GM10266 (cell line): ENCODE measurements around the gene ADCY5.

ENCODE experiments used
- DNase-seq: peaks from one replicate; pipeline ENCODE4 v3.0.0; 2012; ENCODE audit errors: extremely low spot score
- TF ChIP-seq, protein P1 (sequence below): IDR thresholded peaks from 2 replicates; pipeline ENCODE4 v1.5.1; 2012; ENCODE audit warnings: mild to moderate bottlenecking, low read depth; ENCODE audit not compliant: control insufficient read depth, insufficient read depth; ENCODE audit errors: missing control alignments

ADCY5 gene

DNA sequence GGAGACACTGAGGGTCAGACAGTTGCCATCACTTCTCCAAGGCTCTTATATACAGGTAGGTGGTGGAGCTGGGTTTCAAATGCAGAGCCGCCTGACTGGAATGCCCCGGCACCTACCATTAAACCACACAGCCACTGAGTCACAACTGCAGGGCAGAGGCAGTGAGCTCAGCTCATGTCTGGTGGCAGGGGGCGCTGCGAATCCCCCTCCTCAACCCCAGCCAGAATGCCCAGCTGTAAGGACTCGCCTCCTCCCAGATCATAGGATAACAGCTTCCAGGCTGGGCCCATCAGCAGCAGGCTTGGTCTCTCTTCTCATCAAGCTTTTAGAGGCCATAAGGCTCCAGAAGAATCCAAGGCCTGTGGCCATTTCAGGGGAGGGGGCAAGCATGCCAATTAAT lies 26.4 kb downstream of the ADCY5 start:
- no peak for DNase-seq
- TF ChIP-seq, protein P1, sequence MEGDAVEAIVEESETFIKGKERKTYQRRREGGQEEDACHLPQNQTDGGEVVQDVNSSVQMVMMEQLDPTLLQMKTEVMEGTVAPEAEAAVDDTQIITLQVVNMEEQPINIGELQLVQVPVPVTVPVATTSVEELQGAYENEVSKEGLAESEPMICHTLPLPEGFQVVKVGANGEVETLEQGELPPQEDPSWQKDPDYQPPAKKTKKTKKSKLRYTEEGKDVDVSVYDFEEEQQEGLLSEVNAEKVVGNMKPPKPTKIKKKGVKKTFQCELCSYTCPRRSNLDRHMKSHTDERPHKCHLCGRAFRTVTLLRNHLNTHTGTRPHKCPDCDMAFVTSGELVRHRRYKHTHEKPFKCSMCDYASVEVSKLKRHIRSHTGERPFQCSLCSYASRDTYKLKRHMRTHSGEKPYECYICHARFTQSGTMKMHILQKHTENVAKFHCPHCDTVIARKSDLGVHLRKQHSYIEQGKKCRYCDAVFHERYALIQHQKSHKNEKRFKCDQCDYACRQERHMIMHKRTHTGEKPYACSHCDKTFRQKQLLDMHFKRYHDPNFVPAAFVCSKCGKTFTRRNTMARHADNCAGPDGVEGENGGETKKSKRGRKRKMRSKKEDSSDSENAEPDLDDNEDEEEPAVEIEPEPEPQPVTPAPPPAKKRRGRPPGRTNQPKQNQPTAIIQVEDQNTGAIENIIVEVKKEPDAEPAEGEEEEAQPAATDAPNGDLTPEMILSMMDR = no peak

DNA sequence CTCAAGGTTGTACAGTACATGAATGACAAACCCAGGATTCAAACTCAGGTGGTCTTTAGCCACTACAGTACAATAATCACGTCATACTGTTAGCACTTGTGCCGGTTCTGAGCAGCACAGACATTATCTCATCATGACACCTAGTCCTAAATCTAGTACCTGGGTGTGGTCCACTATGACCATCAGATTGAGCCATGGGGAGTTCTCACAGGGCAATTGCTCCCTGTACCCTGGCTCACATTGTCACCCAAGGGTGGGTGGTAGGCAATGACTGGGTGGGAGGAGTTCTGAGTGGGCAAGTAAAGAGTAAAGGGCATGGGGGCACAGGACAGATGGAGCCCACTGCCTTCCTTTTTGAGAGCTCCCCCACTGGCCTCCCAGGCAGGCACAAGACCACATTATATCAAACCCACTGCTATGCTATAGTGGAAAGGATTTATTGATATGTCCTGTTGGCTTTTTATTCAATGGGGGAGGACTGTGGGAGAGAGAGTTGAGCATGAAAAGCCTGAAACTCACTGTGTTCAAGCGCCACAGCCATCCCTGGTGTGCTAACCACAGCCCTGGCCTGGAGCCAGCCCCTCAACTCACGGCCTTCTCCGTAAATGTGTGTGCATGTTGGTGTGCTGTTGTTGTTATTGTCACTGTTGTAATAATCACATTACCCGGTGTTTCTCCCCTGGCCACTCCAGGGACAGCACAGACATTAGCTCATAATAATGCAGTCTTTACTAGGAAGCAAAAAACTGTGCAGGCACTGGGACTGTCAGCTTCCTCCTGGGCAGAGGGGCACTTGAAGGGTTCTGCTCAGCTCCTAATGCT lies 27.3 kb downstream of the ADCY5 start:
- TF ChIP-seq, protein P1 = no peak
- DNase-seq = no peak

DNA sequence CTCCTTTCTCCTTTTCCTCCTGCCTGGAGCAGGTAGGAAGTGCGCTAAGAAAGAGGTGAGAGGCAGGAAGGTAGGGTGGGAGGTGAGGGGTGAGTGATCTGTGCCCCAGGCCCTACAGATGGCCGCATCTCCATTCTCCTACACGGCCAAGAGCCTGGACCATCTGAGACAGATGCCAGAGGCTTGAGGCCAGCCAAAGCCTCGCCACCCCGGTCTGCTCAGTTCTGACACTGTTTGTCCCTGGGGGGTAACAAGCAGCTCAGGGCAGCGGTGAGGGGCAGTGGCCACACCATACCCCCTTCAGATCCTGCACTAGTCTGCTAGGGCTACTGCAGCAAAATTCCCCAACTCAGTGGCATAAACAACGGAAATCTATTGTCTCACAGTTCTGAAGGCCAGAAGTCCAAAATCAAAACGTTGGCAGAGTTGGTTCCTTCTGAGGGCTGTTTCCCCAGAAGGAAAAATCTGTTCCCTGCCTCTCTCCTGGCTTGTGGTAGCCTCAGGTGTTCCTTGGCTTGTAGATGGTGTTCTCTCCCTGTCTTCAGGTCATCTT lies 28.4 kb downstream of the ADCY5 start:
- DNase-seq = no peak
- TF ChIP-seq, protein P1 = no peak

DNA sequence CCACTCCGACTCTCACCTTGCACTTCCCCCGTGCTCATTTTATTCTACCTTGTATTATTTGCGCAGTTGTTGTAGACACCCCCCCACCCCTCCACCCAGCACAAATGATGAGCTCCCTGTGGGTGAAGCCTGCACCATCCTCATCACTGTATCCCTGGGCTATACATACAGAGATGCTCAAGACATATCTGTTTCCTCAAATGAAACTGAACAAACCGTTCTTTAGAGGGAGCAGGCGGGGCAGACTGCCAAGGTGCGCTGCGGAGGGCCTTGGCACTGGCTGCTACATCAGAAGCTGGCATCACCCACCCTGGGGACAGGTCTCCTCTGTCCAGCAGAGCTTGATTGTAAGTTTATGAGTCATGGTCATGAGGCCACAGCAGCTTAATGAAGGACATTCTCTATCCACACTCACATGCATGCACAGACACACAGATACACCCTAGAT lies 29.0 kb downstream of the ADCY5 start:
- DNase-seq = no peak
- TF ChIP-seq, protein P1 = no peak

DNA sequence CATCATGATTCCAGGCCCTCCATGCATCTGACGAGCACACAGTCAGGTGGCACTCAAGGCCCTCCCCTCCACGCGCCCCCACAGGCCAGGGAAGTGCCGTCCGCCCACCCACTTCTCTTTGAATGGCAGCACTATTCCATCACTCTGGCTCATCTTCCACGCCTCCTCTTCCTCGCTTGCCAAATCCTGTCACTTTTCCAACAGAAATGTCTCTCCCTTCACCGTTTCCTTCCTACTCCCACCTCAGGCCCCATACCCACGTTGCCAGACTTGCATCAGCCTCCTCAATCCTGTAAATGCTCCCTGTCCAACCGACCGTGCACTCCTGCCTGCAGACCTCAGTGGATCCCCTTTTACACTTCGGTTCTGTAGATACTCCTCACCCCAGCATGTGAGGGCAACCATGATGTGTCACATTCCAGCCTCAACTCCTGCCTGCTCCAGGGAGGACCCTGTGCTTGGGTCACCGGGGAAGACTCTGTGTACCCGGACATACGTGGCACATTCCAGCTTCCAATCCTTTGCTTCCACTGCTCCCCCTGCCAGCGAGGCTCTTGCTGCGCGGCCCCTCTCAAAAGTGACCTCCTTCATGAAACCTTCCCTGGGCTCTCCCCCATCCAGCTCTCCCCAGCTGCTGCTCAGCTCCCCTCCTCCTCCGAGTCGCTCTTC lies 29.6 kb downstream of the ADCY5 start:
- TF ChIP-seq, protein P1 = no peak
- DNase-seq = no peak

DNA sequence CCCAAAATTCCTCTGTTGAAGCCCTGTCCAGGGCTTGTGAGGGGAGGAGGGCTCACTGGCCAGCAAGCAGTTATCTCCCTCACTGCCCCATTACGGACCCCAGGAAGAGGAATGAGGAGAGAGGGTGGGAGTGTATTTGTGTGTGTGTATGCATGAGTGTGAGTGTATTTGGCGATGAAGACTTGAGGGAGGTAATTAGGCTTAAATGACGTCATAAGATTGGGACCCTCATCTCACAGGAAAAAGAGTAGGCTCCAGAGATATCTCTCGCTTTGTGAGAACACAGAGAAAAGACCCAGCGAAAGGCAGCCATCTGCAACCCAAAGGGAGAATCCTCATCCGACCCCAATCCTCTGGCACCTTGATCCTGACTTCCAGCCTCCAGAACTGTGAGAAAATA lies 32.2 kb downstream of the ADCY5 start:
- TF ChIP-seq, protein P1 = no peak
- DNase-seq = no peak

DNA sequence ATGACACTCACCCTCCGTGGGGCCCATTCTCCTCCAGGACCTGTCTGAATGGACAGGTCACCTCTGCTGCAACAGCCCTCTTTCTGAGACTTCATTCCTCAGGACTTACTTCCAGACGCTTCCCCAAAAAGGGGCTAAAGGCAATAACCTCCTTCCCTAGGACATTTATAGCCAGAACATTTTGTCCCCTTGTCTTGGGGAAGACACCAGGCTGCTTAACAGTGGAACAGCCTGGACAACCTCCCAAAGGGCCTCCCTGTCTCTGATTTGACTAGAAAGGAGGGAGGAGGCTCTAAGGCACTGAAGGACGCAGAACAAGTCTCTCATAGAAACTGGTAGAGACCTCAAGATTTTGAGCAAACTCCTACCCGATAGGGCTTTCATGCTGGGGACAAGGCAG lies 32.7 kb downstream of the ADCY5 start:
- TF ChIP-seq, protein P1 = no peak
- DNase-seq = no peak
